RWPE2 (cell line): ENCODE measurements around the gene SPAG6.

Source experiments
- ATAC-seq: fragments of 200-7000 bp; cut with Tn5 transposase; 3 replicates; pipeline ENCODE4 v1.9.1; 2021; ENCODE audit warnings: low read depth
- DNase-seq: peaks from one replicate; pipeline ENCODE4 v3.0.0-alpha.2; 2020; ENCODE audit warnings: low spot score
- H3K27ac ChIP-seq: fragments of 450-650 bp; 2 replicates; pipeline ENCODE4 v1.5.1; 2017; ENCODE audit warnings: mild to moderate bottlenecking; ENCODE audit not compliant: poor library complexity, severe bottlenecking
- H3K27me3 ChIP-seq: fragments of 250-450 bp; sonication (Bioruptor Pico); 2 replicates; pipeline ENCODE4 v1.5.1; 2021; ENCODE audit warnings: mild to moderate bottlenecking, moderate library complexity; ENCODE audit not compliant: insufficient read depth, poor library complexity, severe bottlenecking
- H3K36me3 ChIP-seq: fragments of 250-450 bp; sonication (Bioruptor Pico); 2 replicates; pipeline ENCODE4 v1.5.1; 2020; ENCODE audit warnings: low read depth, mild to moderate bottlenecking, moderate library complexity
- H3K4me1 ChIP-seq: fragments of 250-450 bp; sonication (Bioruptor Pico); 2 replicates; pipeline ENCODE4 v1.5.1; 2021; ENCODE audit warnings: mild to moderate bottlenecking, moderate library complexity; ENCODE audit not compliant: insufficient read depth, poor library complexity, severe bottlenecking
- H3K4me3 ChIP-seq: fragments of 250-450 bp; sonication (Bioruptor Pico); 2 replicates; pipeline ENCODE4 v1.5.1; 2021; ENCODE audit warnings: mild to moderate bottlenecking, moderate library complexity; ENCODE audit not compliant: severe bottlenecking
- H3K9me3 ChIP-seq: fragments of 250-450 bp; sonication (Bioruptor Pico); 2 replicates; pipeline ENCODE4 v1.5.1; 2021; ENCODE audit warnings: mild to moderate bottlenecking, moderate library complexity; ENCODE audit not compliant: severe bottlenecking
- CTCF ChIP-seq: fragments of 450-650 bp; IDR thresholded peaks from one replicate; pipeline ENCODE4 v1.5.1; 2017; ENCODE audit warnings: mild to moderate bottlenecking, moderate library complexity; ENCODE audit not compliant: poor library complexity, severe bottlenecking

Gene SPAG6

GRCh38 chr10:22316286-22317075 is 28.8 kb upstream of the SPAG6 start, which contains the start of gene COMMD3:
Gene COMMD3, plus strand, starts transcription at chr10:22316388. Its CDS starts 30 bp downstream, at chr10:22316418.
- Histone ChIP-seq H3K9me3 (no peaks in the 10 kb centered on the region), H3K36me3 (no peaks in the 10 kb centered on the region), H3K4me3 (peak within 1 kb of the TSS; percentile 95), H3K27me3 (no peaks in the 10 kb centered on the region), H3K4me1 (peaks cover 11% of the 10 kb centered on the region), H3K27ac (peak within 1 kb of the TSS; percentile 62)
- peak; percentile 74 for ATAC-seq
- peak; percentile 82 for DNase-seq
- no peak for TF ChIP-seq CTCF

GRCh38 chr10:22317076-22317370 is 28.3 kb upstream of the SPAG6 start:
- Histone ChIP-seq H3K36me3 (no peaks in the 10 kb centered on the region), H3K27ac (peak overlapping the region; percentile 62), H3K9me3 (no peaks in the 10 kb centered on the region), H3K27me3 (peaks cover 2% of the 10 kb centered on the region), H3K4me1 (peaks cover 11% of the 10 kb centered on the region), H3K4me3 (peak overlapping the region; percentile 95)
- ATAC-seq (peak; percentile 48), DNase-seq (no peak)
- no peak for TF ChIP-seq CTCF

GRCh38 chr10:22317771-22318565 is 27.3 kb upstream of the SPAG6 start:
- ATAC-seq (no peak), DNase-seq (no peak)
- peaks cover 11% of the 10 kb centered on the region for H3K4me1 ChIP-seq
- no peak overlapping the region for H3K4me3 ChIP-seq
- H3K27ac ChIP-seq = no peak overlapping the region
- H3K27me3 ChIP-seq = peaks cover 11% of the 10 kb centered on the region
- no peaks in the 10 kb centered on the region for H3K9me3 ChIP-seq
- no peaks in the 10 kb centered on the region for H3K36me3 ChIP-seq
- no peak for TF ChIP-seq CTCF

GRCh38 chr10:22318772-22319171 is 26.5 kb upstream of the SPAG6 start:
- ATAC-seq = no peak
- Histone ChIP-seq H3K36me3 (no peaks in the 10 kb centered on the region), H3K27ac (no peak overlapping the region), H3K9me3 (no peaks in the 10 kb centered on the region), H3K27me3 (peaks cover 19% of the 10 kb centered on the region), H3K4me3 (no peak overlapping the region), H3K4me1 (peaks cover 11% of the 10 kb centered on the region)
- DNase-seq = no peak
- TF ChIP-seq CTCF = no peak
